ENCODE data around the gene RANBP10.

RANBP10 gene

GRCh38 chr16:67673712-67674580 lies 132.4 kb downstream of the RANBP10 start:
- DNase-seq, result no peak
